GM18502 (cell line): ENCODE data around the gene SRRM4.

ENCODE experiments used
- ATAC-seq: cut with Tn5 transposase; IDR thresholded peaks from one replicate; pipeline ENCODE4 v1.9.1; 2021; ENCODE audit warnings: mild to moderate bottlenecking; ENCODE audit not compliant: unreplicated experiment, poor library complexity

Gene SRRM4

DNA sequence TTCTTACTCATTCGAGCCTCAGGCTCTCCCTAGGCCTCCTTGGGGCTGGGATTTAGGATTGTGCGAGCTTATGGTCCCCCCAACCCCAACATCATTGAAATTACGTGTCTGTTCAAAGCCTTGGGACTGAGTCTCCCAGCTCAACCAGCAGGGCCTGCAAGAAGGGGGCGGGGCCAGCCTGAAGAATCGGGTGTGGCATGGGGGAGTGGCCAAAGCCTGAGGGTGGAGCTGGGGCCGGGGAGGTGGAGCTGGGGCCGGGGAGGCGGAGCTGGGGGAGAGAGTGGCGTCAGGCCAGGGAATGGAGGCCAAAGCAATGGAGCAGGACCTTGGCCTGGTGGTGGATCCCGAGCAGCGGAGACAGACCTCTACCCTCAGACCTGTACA is 173.1 kb downstream of the SRRM4 start:
- ATAC-seq: no peak

GRCh38 chr12:119156401-119157044 is 175.2 kb downstream of the SRRM4 start:
- ATAC-seq: no peak

- no peak for ATAC-seq
Observed at GRCh38 chr12:119157528-119157927, 176.2 kb downstream of the SRRM4 start.

- ATAC-seq: no peak
Observed at GRCh38 chr12:119157978-119158377, 176.6 kb downstream of the SRRM4 start.

- ATAC-seq: no peak
Observed at GRCh38 chr12:119158402-119158801, 177.1 kb downstream of the SRRM4 start.

DNA sequence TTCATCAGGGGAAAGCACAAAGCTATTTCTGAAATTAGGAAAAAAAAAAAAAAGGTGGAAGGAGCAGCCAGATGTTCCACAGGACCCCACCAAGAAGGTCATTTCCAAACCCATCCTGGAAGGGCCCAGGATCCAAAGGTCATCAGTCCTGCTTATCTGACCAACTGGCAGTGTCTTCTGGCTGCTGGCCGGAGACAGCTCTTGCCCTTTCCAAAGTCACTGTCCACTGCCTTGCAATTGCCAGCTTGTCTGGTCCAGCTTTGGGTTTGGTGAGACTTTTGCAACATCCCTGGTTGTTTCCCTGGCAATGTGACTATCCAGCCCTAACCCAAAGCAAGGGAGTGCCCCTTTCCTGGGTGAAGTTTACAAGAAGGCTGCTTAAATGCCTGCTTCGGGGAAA is 178.5 kb downstream of the SRRM4 start:
- no peak for ATAC-seq

DNA sequence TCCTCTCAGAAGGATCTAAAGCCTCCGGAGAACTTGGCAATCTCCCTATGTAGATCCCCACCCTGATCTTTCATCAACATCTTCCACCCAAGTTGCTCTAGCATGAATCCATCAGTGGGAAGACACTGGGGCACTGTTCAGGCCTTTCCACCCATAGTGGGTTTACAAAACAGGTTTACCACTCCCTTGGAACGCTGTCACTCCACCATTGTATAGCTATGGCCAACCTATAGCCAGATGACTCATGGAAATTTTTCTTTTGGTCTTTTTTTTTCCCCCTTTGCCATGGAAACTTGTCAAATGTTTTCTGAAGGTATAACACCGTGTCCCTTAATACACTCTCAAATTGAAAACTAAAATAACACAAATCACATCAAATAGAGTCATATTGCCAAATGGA is 186.6 kb downstream of the SRRM4 start:
- ATAC-seq: no peak

DNA sequence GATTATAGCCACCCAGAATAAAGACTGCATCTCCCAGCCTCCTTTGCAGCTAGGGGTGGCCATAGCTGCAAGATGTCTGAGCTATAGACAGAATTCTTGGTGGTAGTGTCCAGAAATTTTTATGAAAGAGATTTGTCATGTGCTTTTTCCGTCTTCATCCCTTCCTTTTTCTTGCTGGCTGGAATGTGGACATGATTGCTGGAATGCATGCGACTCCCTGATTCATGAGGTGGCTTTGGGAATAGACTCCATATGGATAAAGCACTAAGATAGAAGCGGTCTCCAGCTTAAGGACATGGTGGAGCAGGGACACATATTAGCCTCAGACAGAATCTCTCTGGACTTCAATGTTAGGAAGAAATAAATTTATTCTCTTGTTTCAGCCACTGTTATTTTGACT is 187.4 kb downstream of the SRRM4 start:
- no peak for ATAC-seq

DNA sequence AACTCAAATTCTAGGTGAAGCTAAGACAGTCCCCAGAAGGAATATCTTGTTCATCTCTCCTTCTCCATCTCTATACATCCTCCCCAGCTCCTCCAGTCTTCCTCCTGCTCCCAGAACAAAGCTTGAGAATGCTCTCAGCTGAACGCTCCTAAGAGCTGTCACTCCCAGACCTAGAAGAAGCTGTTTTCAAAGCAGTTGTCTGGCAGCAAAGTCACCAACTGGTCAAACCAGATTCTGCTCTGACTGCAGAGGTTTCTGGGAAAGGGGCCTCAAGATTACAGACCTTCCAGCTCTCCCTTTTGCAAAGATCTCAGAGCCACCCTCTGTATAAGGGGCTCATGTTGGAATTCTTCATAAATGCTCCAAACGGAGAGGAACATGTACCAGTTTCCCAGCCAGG is 187.8 kb downstream of the SRRM4 start:
- no peak for ATAC-seq

DNA sequence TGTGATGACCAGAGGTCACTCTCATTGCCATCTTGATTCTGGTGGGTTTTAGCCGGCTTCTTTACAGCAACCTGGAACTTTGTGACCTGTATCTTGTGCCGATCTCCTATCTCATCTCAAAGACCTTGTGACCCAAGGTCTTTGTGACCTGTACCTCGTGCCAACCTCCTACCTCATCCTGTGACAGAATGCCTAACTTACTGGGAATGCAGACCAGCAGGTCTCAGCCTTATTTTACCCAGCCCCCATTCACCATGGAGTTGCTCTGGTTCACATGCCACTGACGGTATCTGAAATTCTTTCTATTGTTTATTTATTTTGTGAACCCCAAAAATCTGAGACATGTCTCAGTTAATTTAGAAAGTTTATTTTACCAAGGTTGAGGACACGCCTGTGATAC is 189.9 kb downstream of the SRRM4 start:
- no peak for ATAC-seq

DNA sequence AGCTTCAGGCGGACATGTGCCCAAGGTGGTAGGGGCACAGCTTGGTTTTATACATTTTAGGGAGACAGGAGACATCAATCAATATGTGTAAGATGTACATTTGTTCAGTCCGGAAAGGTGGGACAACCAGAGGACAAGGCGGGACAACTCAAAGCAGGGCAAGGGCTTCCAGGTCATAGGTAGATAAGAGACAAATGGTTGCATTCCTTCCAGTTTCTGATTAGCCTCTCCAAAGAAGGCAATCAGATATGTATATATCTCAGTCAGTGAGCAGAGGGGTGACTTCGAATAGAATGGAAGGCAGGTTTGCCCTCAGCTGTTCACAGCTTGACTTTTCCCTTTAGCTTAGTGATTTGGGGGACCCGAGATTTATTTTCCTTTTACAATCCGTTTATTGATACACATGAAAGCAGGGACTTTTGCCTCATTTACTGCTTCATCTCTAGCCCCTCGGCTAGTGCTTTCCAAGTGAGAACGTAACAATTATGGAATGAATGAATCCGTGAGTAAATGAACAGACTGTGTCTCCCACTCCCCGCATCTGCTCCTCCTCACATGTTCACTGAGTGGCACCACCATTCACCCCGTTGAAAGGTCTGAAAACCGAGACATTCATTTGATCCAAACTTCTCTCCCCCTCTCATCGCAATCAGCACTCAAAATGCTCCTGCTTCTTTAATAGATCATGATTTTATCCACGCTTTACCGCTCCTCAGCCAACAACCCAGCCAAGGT is 190.5 kb downstream of the SRRM4 start:
- no peak for ATAC-seq

- no peak for ATAC-seq
Observed at GRCh38 chr12:119175081-119175480, 193.7 kb downstream of the SRRM4 start.

- no peak for ATAC-seq
Observed at GRCh38 chr12:119176267-119177055, 195.1 kb downstream of the SRRM4 start.

GRCh38 chr12:119177056-119177325 is 195.7 kb downstream of the SRRM4 start:
- ATAC-seq: no peak

GRCh38 chr12:119177724-119178380 is 196.5 kb downstream of the SRRM4 start:
- no peak for ATAC-seq

GRCh38 chr12:119178544-119179334 is 197.4 kb downstream of the SRRM4 start, which contains the start of gene HSPB8:
Gene HSPB8, plus strand, starts transcription at chr12:119178931. Its CDS starts 382 bp downstream, at chr12:119179313.
- no peak for ATAC-seq

GRCh38 chr12:119179335-119180021 is 198.1 kb downstream of the SRRM4 start:
- no peak for ATAC-seq

DNA sequence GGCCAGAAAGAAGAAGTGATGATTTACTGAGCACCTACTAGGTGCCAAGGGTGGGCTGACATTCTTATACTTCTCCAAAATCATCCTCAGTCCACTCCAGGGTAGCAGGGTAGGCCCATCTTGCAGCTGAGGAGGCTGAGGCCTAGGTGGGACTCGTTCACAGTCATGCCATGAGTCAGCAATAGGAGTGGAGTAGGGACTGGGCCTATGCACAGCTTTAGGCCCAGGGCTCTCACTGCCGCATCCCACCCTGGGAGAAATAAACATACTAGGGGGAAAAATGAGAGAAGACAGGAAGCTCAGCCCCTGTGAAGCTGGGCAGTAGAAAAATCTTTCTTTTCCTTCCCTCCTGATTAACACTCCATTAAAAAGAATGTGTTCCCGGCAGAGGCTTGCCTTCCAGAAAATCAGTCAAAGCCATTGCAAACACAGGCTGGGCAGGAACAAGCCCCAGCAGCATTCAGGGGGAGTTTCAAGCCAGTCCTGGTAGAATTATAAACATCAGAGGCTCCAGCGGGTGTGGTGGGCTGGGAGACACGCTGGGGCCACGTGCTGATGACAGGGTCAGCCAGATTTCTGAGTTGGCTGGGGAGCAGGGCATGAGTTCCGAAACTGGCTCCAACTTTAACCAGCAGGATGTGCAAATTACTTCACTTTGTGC is 199.2 kb downstream of the SRRM4 start:
- ATAC-seq: no peak

GRCh38 chr12:119181202-119181601 is 199.9 kb downstream of the SRRM4 start:
- ATAC-seq: no peak
